Thoracic aorta (tissue), 2 donors: Measurements from ENCODE around the gene DRC3. TPM values are rescaled to one million over a fixed set of nuclear protein-coding genes. Genes with fewer than 3 reads are reported as not detected.

Experiments used
- ATAC-seq: fragments of 150-250 bp; one replicate; pipeline ENCODE4 v1.8.0; 2017; ENCODE audit warnings: low read depth; ENCODE audit not compliant: insufficient number of reproducible peaks, low FRiP score
- DNase-seq: peaks from one replicate; pipeline ENCODE4 v3.0.0-alpha.2; 2020; ENCODE audit warnings: low spot score
- H3K27ac ChIP-seq, 2 donors: fragments of 200-600 bp; sonication (generic); 1 replicate in 1 of 2; 2 replicates in 1 of 2; pipeline ENCODE4 v1.5.1; 2016; ENCODE audit warnings: mild to moderate bottlenecking in 2 of 2, moderate library complexity in 2 of 2
- H3K27me3 ChIP-seq: fragments of 200-600 bp; sonication (generic); replicated peaks from 2 replicates; pipeline ENCODE4 v1.6.0; 2016; ENCODE audit warnings: mild to moderate bottlenecking; ENCODE audit not compliant: insufficient read depth
- H3K36me3 ChIP-seq: fragments of 200-600 bp; sonication (generic); one replicate; pipeline ENCODE4 v1.5.1; 2016
- H3K4me1 ChIP-seq, 2 donors: fragments of 200-600 bp; sonication (generic); 1 replicate in 1 of 2; 2 replicates in 1 of 2; pipeline versions ENCODE4 v1.5.1 to v1.6.0; 2016; ENCODE audit warnings: low read depth in 2 of 2, mild to moderate bottlenecking in 1 of 2; ENCODE audit not compliant: control insufficient read depth in 1 of 2
- H3K4me3 ChIP-seq: fragments of 200-600 bp; sonication (generic); 2 replicates; pipeline ENCODE4 v1.5.1; 2016; ENCODE audit warnings: mild to moderate bottlenecking
- H3K9me3 ChIP-seq: fragments of 200-600 bp; sonication (generic); 2 replicates; pipeline ENCODE4 v1.5.1; 2016
- total RNA-seq, 2 donors: library from RNA; depleted of rRNA; stranded (reverse); fragments of >200 nt; gene quantifications; one replicate each; pipeline versions ENCODE4 v1.1.0 to v1.2.3, GENCODE V29; 2016
- TF ChIP-seq, protein P1 (sequence below): fragments of 200-600 bp; sonication (generic); IDR thresholded peaks from one replicate; pipeline ENCODE4 v1.5.1; 2019; ENCODE audit warnings: antibody characterized with exemption

DRC3 gene
- total RNA-seq, 2 donors from 2014 or later: 0.27 to 2.3 TPM

DNA sequence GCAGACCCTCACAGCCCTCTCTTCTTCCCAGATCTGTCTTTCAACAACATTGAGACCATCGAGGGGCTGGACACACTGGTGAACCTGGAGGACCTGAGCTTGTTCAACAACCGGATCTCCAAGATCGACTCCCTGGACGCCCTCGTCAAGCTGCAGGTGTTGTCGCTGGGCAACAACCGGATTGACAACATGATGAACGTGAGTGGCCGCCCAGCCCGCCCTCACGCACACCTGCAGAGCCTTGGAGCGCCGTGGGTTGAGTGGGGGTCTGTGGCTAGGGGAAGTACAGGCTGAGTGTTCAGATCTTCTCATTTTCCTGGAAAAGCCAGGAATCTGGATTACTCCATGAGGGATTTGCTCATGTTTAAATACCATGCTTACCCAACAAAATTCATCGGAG lies 15.2 kb downstream of the DRC3 start:
- H3K27me3 ChIP-seq: no peaks in the 10 kb centered on the region
- H3K27ac ChIP-seq: no peak overlapping the region
- no peaks in the 10 kb centered on the region for H3K9me3 ChIP-seq
- no peak for ATAC-seq
- no peaks in the 10 kb centered on the region for H3K36me3 ChIP-seq
- no peak overlapping the region for H3K4me3 ChIP-seq
- TF ChIP-seq, protein P1, sequence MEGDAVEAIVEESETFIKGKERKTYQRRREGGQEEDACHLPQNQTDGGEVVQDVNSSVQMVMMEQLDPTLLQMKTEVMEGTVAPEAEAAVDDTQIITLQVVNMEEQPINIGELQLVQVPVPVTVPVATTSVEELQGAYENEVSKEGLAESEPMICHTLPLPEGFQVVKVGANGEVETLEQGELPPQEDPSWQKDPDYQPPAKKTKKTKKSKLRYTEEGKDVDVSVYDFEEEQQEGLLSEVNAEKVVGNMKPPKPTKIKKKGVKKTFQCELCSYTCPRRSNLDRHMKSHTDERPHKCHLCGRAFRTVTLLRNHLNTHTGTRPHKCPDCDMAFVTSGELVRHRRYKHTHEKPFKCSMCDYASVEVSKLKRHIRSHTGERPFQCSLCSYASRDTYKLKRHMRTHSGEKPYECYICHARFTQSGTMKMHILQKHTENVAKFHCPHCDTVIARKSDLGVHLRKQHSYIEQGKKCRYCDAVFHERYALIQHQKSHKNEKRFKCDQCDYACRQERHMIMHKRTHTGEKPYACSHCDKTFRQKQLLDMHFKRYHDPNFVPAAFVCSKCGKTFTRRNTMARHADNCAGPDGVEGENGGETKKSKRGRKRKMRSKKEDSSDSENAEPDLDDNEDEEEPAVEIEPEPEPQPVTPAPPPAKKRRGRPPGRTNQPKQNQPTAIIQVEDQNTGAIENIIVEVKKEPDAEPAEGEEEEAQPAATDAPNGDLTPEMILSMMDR: no peak
- no peak for DNase-seq
- H3K4me1 ChIP-seq: no peaks in the 10 kb centered on the region

- Histone ChIP-seq H3K4me3 (no peak overlapping the region), H3K27me3 (no peaks in the 10 kb centered on the region), H3K36me3 (no peaks in the 10 kb centered on the region), H3K9me3 (no peaks in the 10 kb centered on the region), H3K27ac (no peak overlapping the region), H3K4me1 (no peaks in the 10 kb centered on the region)
- TF ChIP-seq, protein P1: no peak
- DNase-seq: no peak
- ATAC-seq: no peak
These were observed 15.8 kb downstream of the DRC3 start for GRCh38 chr17:17988427-17988945.

DNA sequence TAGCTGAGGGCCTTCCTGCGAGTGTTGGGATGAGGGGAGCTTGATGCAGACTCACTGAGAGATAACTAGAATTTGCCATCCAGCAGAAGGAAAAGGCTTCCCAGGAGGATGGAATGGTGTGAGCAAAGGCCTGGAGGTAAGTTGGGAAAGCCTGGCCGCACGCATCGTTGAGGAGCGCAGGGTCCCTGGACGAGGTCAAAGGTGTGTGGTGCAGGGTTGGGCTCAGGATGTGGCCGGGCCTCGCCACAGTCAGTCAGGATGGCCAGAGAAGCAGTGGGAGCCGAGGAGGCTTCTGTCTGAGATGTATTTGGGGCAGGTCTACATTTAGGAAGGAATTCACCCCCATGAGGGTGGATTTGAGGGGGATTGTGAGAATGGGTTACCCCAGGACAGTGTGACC lies 16.4 kb downstream of the DRC3 start:
- TF ChIP-seq, protein P1: no peak
- H3K36me3 ChIP-seq: no peaks in the 10 kb centered on the region
- no peaks in the 10 kb centered on the region for H3K4me1 ChIP-seq
- no peak overlapping the region for H3K4me3 ChIP-seq
- H3K9me3 ChIP-seq: no peaks in the 10 kb centered on the region
- H3K27ac ChIP-seq: no peak overlapping the region
- no peaks in the 10 kb centered on the region for H3K27me3 ChIP-seq
- DNase-seq (no peak), ATAC-seq (no peak)

GRCh38 chr17:17989618-17990017 lies 17.0 kb downstream of the DRC3 start:
- Histone ChIP-seq H3K4me3 (no peak overlapping the region), H3K4me1 (no peaks in the 10 kb centered on the region), H3K27me3 (no peaks in the 10 kb centered on the region), H3K36me3 (no peaks in the 10 kb centered on the region), H3K9me3 (no peaks in the 10 kb centered on the region), H3K27ac (no peak overlapping the region)
- TF ChIP-seq, protein P1: no peak
- no peak for ATAC-seq
- DNase-seq: no peak

- Histone ChIP-seq H3K4me1 (no peaks in the 10 kb centered on the region), H3K36me3 (no peaks in the 10 kb centered on the region), H3K4me3 (no peak overlapping the region), H3K27me3 (no peaks in the 10 kb centered on the region), H3K27ac (no peak overlapping the region), H3K9me3 (no peaks in the 10 kb centered on the region)
- TF ChIP-seq, protein P1: no peak
- DNase-seq (no peak), ATAC-seq (no peak)
These were observed 17.6 kb downstream of the DRC3 start for GRCh38 chr17:17990282-17990681.
